KMS-11 (cell line): Measurements from ENCODE around the gene ISG20.
A peak's percentile ranks its signal among the peaks of the same experiment; 100 is the strongest.

Source experiments
- H2AFZ ChIP-seq: fragments of 200-600 bp; sonication (generic); 2 replicates; pipeline ENCODE4 v1.6.1; 2016; ENCODE audit warnings: antibody characterized with exemption, mixed run types, low read depth
- H3K27ac ChIP-seq: fragments of 200-600 bp; sonication (generic); 2 replicates; pipeline ENCODE4 v1.6.1; 2016; ENCODE audit warnings: mild to moderate bottlenecking, mixed run types
- H3K27me3 ChIP-seq: fragments of 200-600 bp; sonication (generic); 2 replicates; pipeline ENCODE4 v1.6.1; 2017; ENCODE audit warnings: mild to moderate bottlenecking, low read depth, mixed run types, moderate library complexity; ENCODE audit not compliant: insufficient read depth
- H3K36me3 ChIP-seq: fragments of 200-600 bp; sonication (generic); 2 replicates; pipeline ENCODE4 v1.6.1; 2017; ENCODE audit warnings: mild to moderate bottlenecking, mixed run types; ENCODE audit not compliant: insufficient read depth
- H3K4me1 ChIP-seq: fragments of 200-600 bp; sonication (generic); 2 replicates; pipeline ENCODE4 v1.6.1; 2016; ENCODE audit warnings: mild to moderate bottlenecking, low read depth, mixed run types; ENCODE audit not compliant: poor library complexity, severe bottlenecking
- H3K4me2 ChIP-seq: fragments of 200-600 bp; sonication (generic); 2 replicates; pipeline ENCODE4 v1.7.0; 2016; ENCODE audit warnings: mild to moderate bottlenecking, mixed run types
- H3K4me3 ChIP-seq: fragments of 200-600 bp; sonication (generic); IDR thresholded peaks from 2 replicates; pipeline ENCODE4 v1.6.1; 2017; ENCODE audit warnings: low read depth, low read length, mixed read lengths; ENCODE audit not compliant: insufficient read depth
- H3K79me2 ChIP-seq: fragments of 200-600 bp; sonication (generic); 2 replicates; pipeline ENCODE4 v1.6.1; 2016; ENCODE audit warnings: low read depth, mixed run types; ENCODE audit not compliant: insufficient read depth
- H3K9ac ChIP-seq: fragments of 200-600 bp; sonication (generic); 2 replicates; pipeline ENCODE4 v1.6.1; 2016; ENCODE audit warnings: mild to moderate bottlenecking, mixed run types
- H4K20me1 ChIP-seq: fragments of 200-600 bp; sonication (generic); 2 replicates; pipeline ENCODE4 v1.6.1; 2016; ENCODE audit warnings: mild to moderate bottlenecking, mixed run types; ENCODE audit not compliant: insufficient read depth
- TF ChIP-seq, protein P1 (sequence below): fragments of 200-600 bp; sonication (generic); conservative IDR thresholded peaks from 2 replicates; pipeline ENCODE4 v1.6.1; 2017; ENCODE audit warnings: low read depth, mild to moderate bottlenecking, antibody characterized with exemption, low read length, moderate library complexity, mixed read lengths

The ISG20 gene

DNA sequence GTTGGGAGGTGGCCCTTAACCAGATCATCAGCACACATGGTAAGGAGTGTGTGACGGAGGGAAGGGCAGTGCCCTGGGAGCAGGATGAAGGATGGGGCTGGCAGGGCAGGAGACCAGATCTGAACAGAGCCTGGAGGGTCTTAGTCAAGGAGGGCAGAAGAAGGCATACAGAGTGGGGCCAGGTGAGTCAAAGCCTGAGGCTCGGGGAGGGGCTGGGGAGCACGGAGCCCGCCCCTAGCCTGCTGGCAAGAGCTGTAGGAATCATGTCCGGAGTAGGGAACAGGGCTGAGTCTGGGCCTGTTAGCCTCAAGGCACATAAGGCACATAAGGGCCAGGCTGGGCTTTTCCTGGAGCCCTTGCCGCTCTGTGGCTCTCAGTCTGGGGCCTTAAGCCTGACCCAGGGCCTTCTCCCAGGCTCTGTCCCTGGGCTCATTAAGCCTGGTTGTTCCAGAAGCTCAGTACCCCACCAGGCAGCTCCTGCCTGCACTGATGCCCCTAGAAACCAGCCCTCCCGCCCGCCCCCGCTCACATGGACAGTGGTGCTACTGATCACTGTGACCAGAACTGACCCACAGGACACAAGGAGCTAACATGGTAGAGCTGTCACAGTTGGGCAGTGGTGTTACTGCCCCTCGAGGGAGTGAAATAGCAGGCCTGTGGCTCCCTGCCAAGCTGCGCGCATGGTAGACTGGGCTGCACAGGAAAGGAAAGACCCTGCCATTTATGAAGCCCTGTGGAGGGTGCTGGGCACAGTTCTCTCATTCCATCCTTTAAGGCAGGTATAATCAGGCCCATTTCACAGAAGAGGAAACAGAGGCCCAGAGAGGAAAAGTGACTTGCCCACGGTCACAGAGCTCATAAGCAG, 14.6 kb downstream of the ISG20 start:
- Histone ChIP-seq H3K79me2 (no peaks in the 10 kb centered on the region), H3K4me3 (no peak overlapping the region), H3K4me2 (no peak overlapping the region), H4K20me1 (no peaks in the 10 kb centered on the region), H2AFZ (no peak overlapping the region), H3K9ac (no peak overlapping the region), H3K4me1 (peaks cover 17% of the 10 kb centered on the region), H3K27me3 (no peaks in the 10 kb centered on the region), H3K27ac (no peak overlapping the region), H3K36me3 (no peaks in the 10 kb centered on the region)
- TF ChIP-seq, protein P1, sequence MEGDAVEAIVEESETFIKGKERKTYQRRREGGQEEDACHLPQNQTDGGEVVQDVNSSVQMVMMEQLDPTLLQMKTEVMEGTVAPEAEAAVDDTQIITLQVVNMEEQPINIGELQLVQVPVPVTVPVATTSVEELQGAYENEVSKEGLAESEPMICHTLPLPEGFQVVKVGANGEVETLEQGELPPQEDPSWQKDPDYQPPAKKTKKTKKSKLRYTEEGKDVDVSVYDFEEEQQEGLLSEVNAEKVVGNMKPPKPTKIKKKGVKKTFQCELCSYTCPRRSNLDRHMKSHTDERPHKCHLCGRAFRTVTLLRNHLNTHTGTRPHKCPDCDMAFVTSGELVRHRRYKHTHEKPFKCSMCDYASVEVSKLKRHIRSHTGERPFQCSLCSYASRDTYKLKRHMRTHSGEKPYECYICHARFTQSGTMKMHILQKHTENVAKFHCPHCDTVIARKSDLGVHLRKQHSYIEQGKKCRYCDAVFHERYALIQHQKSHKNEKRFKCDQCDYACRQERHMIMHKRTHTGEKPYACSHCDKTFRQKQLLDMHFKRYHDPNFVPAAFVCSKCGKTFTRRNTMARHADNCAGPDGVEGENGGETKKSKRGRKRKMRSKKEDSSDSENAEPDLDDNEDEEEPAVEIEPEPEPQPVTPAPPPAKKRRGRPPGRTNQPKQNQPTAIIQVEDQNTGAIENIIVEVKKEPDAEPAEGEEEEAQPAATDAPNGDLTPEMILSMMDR: no peak

DNA sequence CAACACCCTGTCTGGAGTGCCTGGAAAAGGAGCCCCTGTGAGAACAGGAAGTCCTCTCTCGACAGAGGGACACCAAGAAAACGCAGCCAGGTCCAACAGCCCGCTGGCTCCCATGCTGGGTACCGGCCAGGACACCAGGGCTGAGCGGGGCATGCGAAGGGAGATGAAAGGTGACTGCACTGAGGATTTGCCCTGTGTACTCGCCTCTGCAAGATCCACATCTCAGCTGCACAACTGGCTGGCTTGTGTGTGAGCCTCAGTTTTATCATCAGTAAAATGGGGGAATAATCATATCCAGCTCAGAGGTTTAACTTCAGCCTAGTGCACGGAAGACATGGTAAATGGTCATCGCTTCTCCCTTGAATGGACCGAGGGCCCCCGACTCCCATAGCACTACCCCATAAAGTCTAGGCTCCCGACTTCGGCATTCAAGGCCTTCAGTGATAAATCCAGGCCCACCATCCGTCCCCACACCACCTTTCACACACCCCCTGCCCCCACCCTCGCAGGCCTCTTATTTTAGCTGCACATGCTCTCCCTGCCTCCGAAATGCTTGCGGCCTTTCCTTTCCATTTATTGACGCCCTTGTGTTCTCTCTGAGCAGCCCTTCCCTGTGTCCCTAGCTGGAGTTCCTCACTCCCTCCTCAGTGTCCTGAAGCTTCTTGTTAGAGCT, 15.8 kb downstream of the ISG20 start:
- H3K4me2 ChIP-seq: no peak overlapping the region
- H4K20me1 ChIP-seq: no peaks in the 10 kb centered on the region
- no peak overlapping the region for H3K9ac ChIP-seq
- H3K4me1 ChIP-seq: peaks cover 17% of the 10 kb centered on the region
- H3K27me3 ChIP-seq: no peaks in the 10 kb centered on the region
- H2AFZ ChIP-seq: no peak overlapping the region
- H3K36me3 ChIP-seq: no peaks in the 10 kb centered on the region
- TF ChIP-seq, protein P1: no peak
- H3K27ac ChIP-seq: no peak overlapping the region
- H3K4me3 ChIP-seq: no peak overlapping the region
- H3K79me2 ChIP-seq: no peaks in the 10 kb centered on the region

DNA sequence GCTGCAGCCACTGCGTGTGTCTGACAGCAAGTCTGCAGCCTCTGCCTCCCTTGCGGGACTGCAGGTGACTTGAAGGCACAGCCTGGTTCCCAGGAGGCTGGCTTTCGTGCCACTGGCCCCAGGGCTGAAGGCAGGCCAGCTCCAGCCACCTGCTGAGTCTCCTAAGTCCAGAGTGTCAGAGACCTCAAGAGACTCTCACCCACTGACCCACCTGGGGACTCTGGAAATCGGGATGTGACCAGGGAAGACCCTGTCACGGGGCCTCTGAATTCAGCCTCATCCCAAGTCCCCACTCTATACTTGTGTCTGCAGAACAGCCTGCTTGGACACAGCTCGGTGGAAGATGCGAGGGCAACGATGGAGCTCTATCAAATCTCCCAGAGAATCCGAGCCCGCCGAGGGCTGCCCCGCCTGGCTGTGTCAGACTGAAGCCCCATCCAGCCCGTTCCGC, 16.3 kb downstream of the ISG20 start:
- Histone ChIP-seq H3K9ac (no peak overlapping the region), H3K4me2 (no peak overlapping the region), H3K27ac (no peak overlapping the region), H3K4me3 (no peak overlapping the region), H3K36me3 (no peaks in the 10 kb centered on the region), H2AFZ (no peak overlapping the region), H4K20me1 (no peaks in the 10 kb centered on the region), H3K79me2 (no peaks in the 10 kb centered on the region), H3K4me1 (peaks cover 17% of the 10 kb centered on the region), H3K27me3 (no peaks in the 10 kb centered on the region)
- TF ChIP-seq, protein P1: no peak

DNA sequence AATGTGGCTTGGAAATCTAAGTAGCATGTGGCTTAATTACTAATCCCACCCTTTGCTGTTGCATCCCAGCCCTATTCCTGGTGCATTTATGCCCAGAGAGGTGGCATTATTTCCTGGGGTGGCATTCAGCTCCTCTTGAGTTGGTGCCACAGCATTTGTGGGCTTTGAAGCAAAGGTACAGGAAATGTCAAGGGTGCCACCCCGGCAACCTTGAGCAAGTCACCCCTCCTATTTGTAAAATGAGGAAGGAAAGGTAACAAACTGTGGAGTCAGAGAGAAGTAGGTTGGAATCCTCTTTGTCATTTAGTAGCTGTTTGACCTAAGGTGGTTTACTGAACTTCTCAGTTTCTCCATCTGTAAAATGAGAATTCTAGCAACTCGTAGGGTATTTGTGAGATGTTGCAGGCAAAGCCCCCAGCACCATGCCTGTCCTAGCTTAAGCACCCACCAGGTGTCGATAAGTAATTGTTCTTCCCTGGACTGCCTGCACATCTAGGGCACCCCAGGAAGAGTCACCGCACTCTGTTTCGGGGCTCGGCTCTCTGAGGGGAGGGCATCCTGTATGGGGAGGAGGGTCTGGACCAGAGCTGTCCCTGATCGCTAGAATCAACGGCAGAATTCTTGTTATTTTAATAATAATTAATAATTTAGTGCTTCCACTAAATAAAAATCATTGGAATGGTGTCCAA, 17.1 kb downstream of the ISG20 start:
- peak overlapping the region; percentile 36; the same call in 1 of the 2 replicates for H3K4me2 ChIP-seq
- H3K9ac ChIP-seq: no peak overlapping the region
- H3K79me2 ChIP-seq: no peaks in the 10 kb centered on the region
- H4K20me1 ChIP-seq: no peaks in the 10 kb centered on the region
- TF ChIP-seq, protein P1: no peak
- H3K4me1 ChIP-seq: peaks cover 17% of the 10 kb centered on the region
- no peaks in the 10 kb centered on the region for H3K36me3 ChIP-seq
- H3K4me3 ChIP-seq: no peak overlapping the region
- H3K27ac ChIP-seq: no peak overlapping the region
- no peaks in the 10 kb centered on the region for H3K27me3 ChIP-seq
- no peak overlapping the region for H2AFZ ChIP-seq
